Measurements from ENCODE around the gene FCHSD2.
"Not testable (repeated sequence)": the region's sequence is repeated elsewhere in the genome, so short reads cannot be mapped to it uniquely, and the experiment has no call there.

The FCHSD2 gene

GRCh38 chr11:73087730-73088129 is 54.4 kb downstream of the FCHSD2 start:
- no peaks in the 10 kb centered on the region for H3K27me3 Mint-ChIP-seq
- H3K4me3 Mint-ChIP-seq = no peak overlapping the region
- no peak for ATAC-seq
- H3K9me3 Mint-ChIP-seq = no peaks in the 10 kb centered on the region
- H3K4me1 Mint-ChIP-seq = peaks cover 22% of the 10 kb centered on the region
- no peak for DNase-seq
- peak overlapping the region; percentile 24 to 35 for H3K27ac Mint-ChIP-seq

- peaks cover 22% of the 10 kb centered on the region for H3K4me1 Mint-ChIP-seq
- H3K27me3 Mint-ChIP-seq = no peaks in the 10 kb centered on the region
- H3K9me3 Mint-ChIP-seq = no peaks in the 10 kb centered on the region
- ATAC-seq = no peak
- no peak overlapping the region for H3K27ac Mint-ChIP-seq
- H3K4me3 Mint-ChIP-seq = no peak overlapping the region
- no peak for DNase-seq
Measured at GRCh38 chr11:73085189-73085875, 56.8 kb downstream of the FCHSD2 start.

GRCh38 chr11:73078631-73079030 is 63.5 kb downstream of the FCHSD2 start:
- Mint-ChIP-seq H3K4me1 (peaks cover 24% of the 10 kb centered on the region), H3K4me3 (no peak overlapping the region), H3K9me3 (peaks cover 5 to 8% of the 10 kb centered on the region in 2 donors), H3K27me3 (no peaks in the 10 kb centered on the region), H3K27ac (no peak overlapping the region)
- DNase-seq (no peak), ATAC-seq (no peak)

GRCh38 chr11:73077454-73077853 is 64.7 kb downstream of the FCHSD2 start:
- Mint-ChIP-seq H3K27ac (no peak overlapping the region), H3K4me1 (peaks cover 36% of the 10 kb centered on the region), H3K9me3 (peaks cover 5 to 8% of the 10 kb centered on the region in 2 donors), H3K4me3 (no peak overlapping the region), H3K27me3 (no peaks in the 10 kb centered on the region)
- ATAC-seq = no peak
- no peak for DNase-seq

GRCh38 chr11:73074319-73074718 is 67.8 kb downstream of the FCHSD2 start:
- no peak for DNase-seq
- no peak for ATAC-seq
- peaks cover 5 to 8% of the 10 kb centered on the region in 2 donors for H3K9me3 Mint-ChIP-seq
- H3K4me1 Mint-ChIP-seq = peaks cover 42% of the 10 kb centered on the region
- no peak overlapping the region for H3K27ac Mint-ChIP-seq
- no peak overlapping the region for H3K4me3 Mint-ChIP-seq
- no peaks in the 10 kb centered on the region for H3K27me3 Mint-ChIP-seq

DNA sequence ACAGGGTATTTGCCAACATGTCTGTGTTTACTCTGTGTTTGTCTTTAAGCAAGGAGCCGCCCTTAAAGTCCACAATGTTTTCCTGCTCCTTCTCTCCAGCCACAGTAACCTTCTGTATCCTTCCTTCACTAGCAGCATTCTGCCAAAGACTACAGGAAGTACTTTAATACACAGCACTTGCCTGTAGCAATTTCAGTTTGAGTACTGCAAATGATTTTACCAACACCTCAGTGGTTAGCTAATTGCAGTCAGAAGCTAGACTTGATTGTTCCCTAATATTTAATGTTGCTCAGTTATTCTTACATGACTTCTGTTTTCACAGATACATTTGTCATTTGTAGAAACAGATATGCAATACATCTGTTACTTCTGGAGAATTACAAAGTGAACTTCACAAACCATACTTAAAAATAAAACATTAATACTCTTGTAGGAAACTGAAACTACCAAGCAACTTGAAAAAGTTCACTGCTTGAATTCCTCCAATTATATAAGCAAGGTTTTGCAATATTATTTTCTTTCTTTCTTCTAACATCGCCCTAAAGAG is 69.1 kb downstream of the FCHSD2 start:
- peak overlapping the region in 1 of 2 donors; percentile 5 for H3K27ac Mint-ChIP-seq

DNA sequence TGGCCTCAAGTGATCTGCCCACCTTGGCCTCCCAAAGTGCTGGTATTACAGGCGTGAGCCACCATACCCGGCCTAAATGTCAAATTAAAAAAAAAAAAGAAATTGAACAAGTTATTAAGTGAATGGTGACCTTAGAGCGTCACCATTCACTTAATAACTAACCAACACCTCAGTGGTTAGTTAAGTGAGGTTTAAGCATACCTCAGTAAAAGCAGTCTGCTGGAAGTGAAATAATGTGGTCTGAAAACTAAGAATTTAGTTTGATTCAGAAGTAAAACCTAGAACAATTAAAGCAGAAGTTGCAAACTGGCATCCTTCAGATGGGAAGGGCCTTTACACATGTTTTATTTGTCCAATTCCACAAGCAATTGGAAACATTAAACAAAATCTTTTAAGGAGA is 71.5 kb downstream of the FCHSD2 start:
- Mint-ChIP-seq H3K27me3 (no peaks in the 10 kb centered on the region), H3K9me3 (no peaks in the 10 kb centered on the region), H3K27ac (no peak overlapping the region), H3K4me1 (peaks cover 52% of the 10 kb centered on the region), H3K4me3 (no peak overlapping the region)
- ATAC-seq (no peak), DNase-seq (no peak)

More for the DNA sequence above, 69.1 kb downstream of the FCHSD2 start:
- Mint-ChIP-seq H3K9me3 (peaks cover 5 to 8% of the 10 kb centered on the region in 2 donors), H3K4me1 (peaks cover 42% of the 10 kb centered on the region), H3K27me3 (no peaks in the 10 kb centered on the region), H3K4me3 (peak overlapping the region in 1 of 2 donors; percentile 40)
- DNase-seq (no peak), ATAC-seq (peak; percentile 76)

- not testable (repeated sequence) for H3K27ac Mint-ChIP-seq
Measured at GRCh38 chr11:73061857-73062424, 80.2 kb downstream of the FCHSD2 start.

DNA sequence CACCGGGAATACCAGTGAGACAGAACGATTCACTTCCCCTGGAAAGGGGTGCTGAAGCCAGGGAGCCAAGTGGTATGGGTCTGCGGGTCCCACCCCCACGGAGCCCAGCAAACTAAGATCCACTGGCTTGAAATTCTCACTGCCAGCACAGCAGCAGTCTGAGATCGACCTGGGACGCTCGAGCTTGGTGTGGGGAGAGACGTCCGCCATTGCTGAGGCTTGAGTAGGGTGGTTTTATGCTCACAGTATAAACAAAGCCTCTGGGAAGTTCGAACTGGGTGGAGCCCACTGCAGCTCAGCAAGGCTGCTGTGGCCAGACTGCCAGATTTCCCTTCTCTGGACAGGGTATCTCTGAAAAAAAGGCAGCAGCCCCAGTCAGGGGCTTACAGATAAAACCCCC is 80.7 kb downstream of the FCHSD2 start:
- H3K9me3 Mint-ChIP-seq, H3K4me3 Mint-ChIP-seq, H3K27ac Mint-ChIP-seq, H3K27me3 Mint-ChIP-seq, ATAC-seq, DNase-seq: not testable (repeated sequence)
- peaks cover 26% of the 10 kb centered on the region for H3K4me1 Mint-ChIP-seq

More at GRCh38 chr11:73061857-73062424, 80.2 kb downstream of the FCHSD2 start:
- H3K4me1 Mint-ChIP-seq = peaks cover 23% of the 10 kb centered on the region
- not testable (repeated sequence) for H3K9me3 Mint-ChIP-seq, H3K27me3 Mint-ChIP-seq, H3K4me3 Mint-ChIP-seq, ATAC-seq, DNase-seq

- Mint-ChIP-seq H3K9me3 (peaks cover 1 to 3% of the 10 kb centered on the region in 2 donors), H3K27ac (no peak overlapping the region), H3K4me1 (peaks cover 29% of the 10 kb centered on the region), H3K27me3 (no peaks in the 10 kb centered on the region), H3K4me3 (no peak overlapping the region)
- ATAC-seq (peak; percentile 71), DNase-seq (no peak)
Measured at GRCh38 chr11:73059915-73060314, 82.2 kb downstream of the FCHSD2 start.

DNA sequence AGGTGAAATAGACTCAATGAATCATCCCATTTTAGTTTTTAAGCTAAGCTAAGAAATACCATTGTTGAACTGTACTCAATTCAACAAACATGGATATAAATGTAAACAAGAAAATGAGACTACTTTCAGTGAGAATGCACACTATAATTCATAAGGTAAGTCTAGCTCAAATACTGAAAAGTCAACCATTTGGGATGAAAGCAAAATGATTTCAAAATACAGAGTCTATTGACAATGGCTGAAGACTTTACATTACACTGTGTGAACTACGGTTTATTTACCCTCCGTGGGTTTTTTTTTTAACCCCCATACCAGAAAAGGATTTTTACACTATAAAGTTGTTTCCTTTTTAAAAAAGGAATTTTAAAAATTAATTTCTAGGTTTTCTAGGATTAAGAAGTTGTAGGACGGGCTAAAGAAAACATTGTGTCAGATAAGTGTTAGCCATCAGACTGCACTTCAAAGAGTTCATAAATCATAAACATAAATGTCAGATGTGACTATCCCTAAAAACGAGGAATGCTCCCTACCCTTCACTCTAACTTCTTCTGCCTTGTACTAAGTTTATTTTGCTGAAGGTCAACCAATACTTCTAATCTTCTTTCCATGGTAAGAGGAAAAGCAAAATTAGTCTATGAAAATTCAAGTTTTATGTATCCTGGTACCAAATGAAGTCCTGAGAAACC is 83.0 kb downstream of the FCHSD2 start:
- H3K4me1 Mint-ChIP-seq = peaks cover 24% of the 10 kb centered on the region
- H3K4me3 Mint-ChIP-seq = no peak overlapping the region
- H3K27ac Mint-ChIP-seq = no peak overlapping the region
- ATAC-seq (no peak), DNase-seq (no peak)
- no peaks in the 10 kb centered on the region for H3K27me3 Mint-ChIP-seq
- H3K9me3 Mint-ChIP-seq = peaks cover 5 to 8% of the 10 kb centered on the region in 2 donors

- Mint-ChIP-seq H3K27ac (no peak overlapping the region), H3K27me3 (no peaks in the 10 kb centered on the region), H3K9me3 (peaks cover 5 to 8% of the 10 kb centered on the region in 2 donors), H3K4me3 (no peak overlapping the region), H3K4me1 (peaks cover 13% of the 10 kb centered on the region)
- ATAC-seq = no peak
- no peak for DNase-seq
Measured at GRCh38 chr11:73055655-73056354, 86.3 kb downstream of the FCHSD2 start.

DNA sequence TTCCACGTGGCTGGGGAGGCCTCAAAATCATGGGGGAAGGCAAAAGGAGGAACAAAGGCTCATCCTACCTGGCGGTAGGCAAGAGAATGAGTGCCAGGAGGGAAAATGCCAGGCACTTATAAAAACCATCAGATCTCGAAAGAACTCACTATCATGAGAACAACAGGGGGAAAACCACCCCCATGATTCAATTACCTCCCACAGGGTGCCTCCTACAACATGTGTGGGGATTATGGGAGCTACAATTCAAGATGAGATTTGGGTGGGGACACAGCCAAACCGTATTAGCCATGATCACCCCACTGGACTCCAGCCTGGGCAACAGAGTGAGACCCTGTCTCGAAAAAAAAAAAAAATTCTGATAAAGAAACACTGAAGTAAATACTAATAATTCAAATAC is 87.1 kb downstream of the FCHSD2 start:
- DNase-seq = no peak

DNA sequence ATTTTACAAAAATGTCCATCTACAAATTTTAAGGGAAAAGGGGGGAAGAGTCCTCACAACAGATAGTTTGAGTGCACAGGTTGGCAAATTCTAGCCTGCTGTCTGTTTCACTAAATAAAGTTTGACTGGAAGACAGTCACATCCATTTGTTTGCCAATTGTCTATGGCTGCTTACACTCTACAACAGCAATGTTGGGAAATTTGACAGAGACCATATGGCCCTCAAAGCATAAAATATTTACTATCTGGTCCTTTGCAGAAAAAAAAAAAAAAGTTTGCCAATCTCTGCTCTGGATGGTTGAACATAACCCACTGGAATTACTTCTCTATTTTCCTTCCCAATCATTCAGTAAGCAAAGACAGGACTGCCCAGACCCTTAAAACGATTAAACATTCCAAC is 88.2 kb downstream of the FCHSD2 start:
- ATAC-seq (no peak), DNase-seq (no peak)
- Mint-ChIP-seq H3K27ac (no peak overlapping the region), H3K27me3 (no peaks in the 10 kb centered on the region), H3K9me3 (peaks cover 5 to 8% of the 10 kb centered on the region in 2 donors), H3K4me1 (peaks cover 13% of the 10 kb centered on the region), H3K4me3 (no peak overlapping the region)

More for the DNA sequence above, 87.1 kb downstream of the FCHSD2 start:
- no peaks in the 10 kb centered on the region for H3K27me3 Mint-ChIP-seq
- ATAC-seq = no peak
- H3K27ac Mint-ChIP-seq = no peak overlapping the region
- peaks cover 13% of the 10 kb centered on the region for H3K4me1 Mint-ChIP-seq
- H3K9me3 Mint-ChIP-seq = peaks cover 5 to 8% of the 10 kb centered on the region in 2 donors
- no peak overlapping the region for H3K4me3 Mint-ChIP-seq

- Mint-ChIP-seq H3K4me1 (peaks cover 13% of the 10 kb centered on the region), H3K4me3 (no peak overlapping the region), H3K27me3 (no peaks in the 10 kb centered on the region), H3K27ac (no peak overlapping the region), H3K9me3 (no peaks in the 10 kb centered on the region)
- no peak for DNase-seq
- no peak for ATAC-seq
Measured at GRCh38 chr11:73048446-73048845, 93.7 kb downstream of the FCHSD2 start.
